HG02852 (cell line): ENCODE data around the gene BOD1L2.

Experiments
- ATAC-seq: cut with Tn5 transposase; IDR thresholded peaks from one replicate; pipeline ENCODE4 v1.9.1; 2021; ENCODE audit warnings: mild to moderate bottlenecking, moderate library complexity; ENCODE audit not compliant: unreplicated experiment

The BOD1L2 gene

GRCh38 chr18:57146956-57147636 is at the start of gene BOD1L2:
BOD1L2 (plus strand) TSS chr18:57147087; CDS start chr18:57147313, 226 bp downstream.
- ATAC-seq: no peak

GRCh38 chr18:57107140-57107832 is 39.6 kb upstream of the BOD1L2 start:
- no peak for ATAC-seq

- no peak for ATAC-seq
Measured at GRCh38 chr18:57110290-57110689, 36.6 kb upstream of the BOD1L2 start.

- ATAC-seq: no peak
Measured at GRCh38 chr18:57113799-57114420, 33.0 kb upstream of the BOD1L2 start.

GRCh38 chr18:57116598-57117132 is 30.2 kb upstream of the BOD1L2 start:
- no peak for ATAC-seq

GRCh38 chr18:57121542-57122112 is 25.3 kb upstream of the BOD1L2 start:
- no peak for ATAC-seq

- ATAC-seq: no peak
Measured at GRCh38 chr18:57122936-57123510, 23.9 kb upstream of the BOD1L2 start.

- ATAC-seq: no peak
Measured at GRCh38 chr18:57125627-57126026, 21.3 kb upstream of the BOD1L2 start.

GRCh38 chr18:57128220-57128932 is 18.5 kb upstream of the BOD1L2 start:
- ATAC-seq: no peak

- no peak for ATAC-seq
Measured at GRCh38 chr18:57131101-57131500, 15.8 kb upstream of the BOD1L2 start.

GRCh38 chr18:57131782-57132181 is 15.1 kb upstream of the BOD1L2 start:
- no peak for ATAC-seq

GRCh38 chr18:57134618-57135135 is 12.2 kb upstream of the BOD1L2 start:
- no peak for ATAC-seq

- no peak for ATAC-seq
Measured at GRCh38 chr18:57135699-57136098, 11.2 kb upstream of the BOD1L2 start.

- ATAC-seq: no peak
Measured at GRCh38 chr18:57137847-57138246, 9.0 kb upstream of the BOD1L2 start.

GRCh38 chr18:57141208-57142129 is 5.4 kb upstream of the BOD1L2 start:
- ATAC-seq: no peak

GRCh38 chr18:57142324-57142723 is 4.6 kb upstream of the BOD1L2 start:
- no peak for ATAC-seq

GRCh38 chr18:57143265-57143664 is 3.6 kb upstream of the BOD1L2 start:
- ATAC-seq: no peak

GRCh38 chr18:57148263-57148662 is 1.4 kb downstream of the BOD1L2 start:
- no peak for ATAC-seq

GRCh38 chr18:57149051-57149450 is 2.2 kb downstream of the BOD1L2 start:
- no peak for ATAC-seq
